Sigmoid colon (tissue), 7 donors: ENCODE results near the gene INAFM2. TPM values are rescaled to one million over a fixed set of nuclear protein-coding genes. Genes with fewer than 3 reads are reported as not detected.
A peak's percentile ranks its signal among the peaks of the same experiment; 100 is the strongest.

Source experiments
- DNase-seq: peaks from one replicate; pipeline ENCODE4 v3.0.0-alpha.2; 2019
- H3K27ac ChIP-seq, 4 donors: fragments of 200-600 bp; sonication (generic); one replicate each; pipeline ENCODE4 v1.5.1; 2016 to 2019; ENCODE audit warnings: mild to moderate bottlenecking in 1 of 4
- H3K27me3 ChIP-seq, 3 donors: fragments of 200-600 bp; sonication (generic); one replicate each; pipeline ENCODE4 v1.5.1; 2019; ENCODE audit warnings: mild to moderate bottlenecking in 1 of 3
- H3K36me3 ChIP-seq, 4 donors: fragments of 200-600 bp; sonication (generic); one replicate each; pipeline ENCODE4 v1.5.1; 2016 to 2019
- H3K4me1 ChIP-seq, 4 donors: fragments of 200-600 bp; sonication (generic); one replicate each; pipeline ENCODE4 v1.5.1; 2017 to 2019
- H3K4me3 ChIP-seq, 4 donors: fragments of 200-600 bp; sonication (generic); one replicate each; pipeline ENCODE4 v1.5.1; 2017 to 2019; ENCODE audit warnings: mild to moderate bottlenecking in 2 of 4, moderate library complexity in 1 of 4
- H3K9me3 ChIP-seq, 4 donors: fragments of 200-600 bp in 3 of 4; sonication (generic) in 3 of 4; one replicate each; pipeline versions ENCODE4 v1.5.1 to v1.6.1; 2013 to 2019
- EP300 ChIP-seq, 4 donors: sonication (generic); formaldehyde crosslinking; IDR thresholded peaks; one replicate each; pipeline ENCODE4 v1.6.1; 2017; ENCODE audit warnings: antibody characterized with exemption in 4 of 4
- POLR2A ChIP-seq, 2 donors: fragments of 450-650 bp; IDR thresholded peaks; one replicate each; pipeline ENCODE4 v1.6.1; 2016; ENCODE audit warnings: antibody characterized with exemption in 2 of 2, mild to moderate bottlenecking in 2 of 2, moderate library complexity in 2 of 2
- POLR2AphosphoS5 ChIP-seq, 4 donors: sonication (generic); formaldehyde crosslinking; IDR thresholded peaks; one replicate each; pipeline ENCODE4 v1.6.1; 2017; ENCODE audit warnings: antibody characterized with exemption in 4 of 4
- WGBS, 2 donors: extraction: QIAGEN DNeasy Blood & Tissue Kit; methylation state at CpG; one replicate each; pipeline ENCODE4 v1.1.7; 2013; 5-methylcytosine and 5-hydroxymethylcytosine counted together
- intact Hi-C: fragments of 100-400 bp; cut with DNase I; formaldehyde crosslinking; loops from one replicate; pipeline ENCODE4 v1.15.1; 2023
- polyA plus RNA-seq, 3 donors: library from polyadenylated mRNA; stranded (reverse); fragments of 200-250 nt; gene quantifications; one replicate each; pipeline ENCODE4 v1.2.3, GENCODE V29; 2013
- total RNA-seq, 4 donors: library from RNA; depleted of rRNA; stranded (reverse); fragments of >200 nt; gene quantifications; one replicate each; pipeline ENCODE4 v1.1.0, GENCODE V29; 2016
- TF ChIP-seq, protein P1 (sequence below), 4 experiments: fragments of 450-650 bp in 3 of 4; fragments of 200-600 bp in 1 of 4; IDR thresholded peaks; one replicate each; pipeline ENCODE4 v1.5.1; 2016 to 2019; ENCODE audit warnings: antibody characterized with exemption in 4 of 4, mild to moderate bottlenecking in 3 of 4, moderate library complexity in 2 of 4
- donor health status: healthy with polysubstance abuse.
- donor health status: Bipolar disorder and iron deficiency.
- donor health status: healthy.

INAFM2 gene
- total and polyA plus RNA-seq, 7 donors, result 6.6 to 63.1 (median 41.0) TPM

DNA sequence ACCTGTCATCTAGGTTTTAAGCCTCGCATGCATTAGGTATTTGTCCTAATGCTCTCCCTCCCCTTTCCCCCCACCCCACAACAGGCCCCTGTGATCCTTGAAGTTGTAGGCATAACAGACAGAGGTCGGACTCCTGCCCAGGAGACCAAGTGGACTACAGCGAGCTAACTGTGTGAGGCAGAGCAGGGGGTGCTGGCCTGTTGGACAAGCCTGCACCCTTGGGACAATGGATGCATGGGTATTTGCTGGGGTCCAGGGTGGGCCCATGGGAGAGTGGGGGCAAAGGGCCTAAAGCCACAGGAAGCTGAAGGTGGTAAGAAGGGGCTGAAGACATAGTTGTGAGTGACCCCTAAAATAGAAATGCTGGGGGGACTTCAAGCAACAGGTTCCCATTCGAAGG is 18.2 kb upstream of the INAFM2 start:
- TF ChIP-seq, protein P1, sequence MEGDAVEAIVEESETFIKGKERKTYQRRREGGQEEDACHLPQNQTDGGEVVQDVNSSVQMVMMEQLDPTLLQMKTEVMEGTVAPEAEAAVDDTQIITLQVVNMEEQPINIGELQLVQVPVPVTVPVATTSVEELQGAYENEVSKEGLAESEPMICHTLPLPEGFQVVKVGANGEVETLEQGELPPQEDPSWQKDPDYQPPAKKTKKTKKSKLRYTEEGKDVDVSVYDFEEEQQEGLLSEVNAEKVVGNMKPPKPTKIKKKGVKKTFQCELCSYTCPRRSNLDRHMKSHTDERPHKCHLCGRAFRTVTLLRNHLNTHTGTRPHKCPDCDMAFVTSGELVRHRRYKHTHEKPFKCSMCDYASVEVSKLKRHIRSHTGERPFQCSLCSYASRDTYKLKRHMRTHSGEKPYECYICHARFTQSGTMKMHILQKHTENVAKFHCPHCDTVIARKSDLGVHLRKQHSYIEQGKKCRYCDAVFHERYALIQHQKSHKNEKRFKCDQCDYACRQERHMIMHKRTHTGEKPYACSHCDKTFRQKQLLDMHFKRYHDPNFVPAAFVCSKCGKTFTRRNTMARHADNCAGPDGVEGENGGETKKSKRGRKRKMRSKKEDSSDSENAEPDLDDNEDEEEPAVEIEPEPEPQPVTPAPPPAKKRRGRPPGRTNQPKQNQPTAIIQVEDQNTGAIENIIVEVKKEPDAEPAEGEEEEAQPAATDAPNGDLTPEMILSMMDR (IDR thresholded peaks at IDR 0.05), result no peak
- TF ChIP-seq EP300 (IDR thresholded peaks at IDR 0.05), result no peak
- no peak for TF ChIP-seq POLR2AphosphoS5 (IDR thresholded peaks at IDR 0.05)
- Histone ChIP-seq H3K9me3 (no peaks in the 10 kb centered on the region), H3K4me1 (peaks cover 0 to 12% (median 4%) of the 10 kb centered on the region in 4 donors), H3K36me3 (no peaks in the 10 kb centered on the region), H3K27me3 (no peaks in the 10 kb centered on the region), H3K27ac (no peak overlapping the region), H3K4me3 (no peak overlapping the region)
- WGBS, 2 donors, result 93 to 97% methylated on average over 4 of the region's 4 CpGs
- DNase-seq, result no peak
- intact Hi-C loops, result no loop called here

DNA sequence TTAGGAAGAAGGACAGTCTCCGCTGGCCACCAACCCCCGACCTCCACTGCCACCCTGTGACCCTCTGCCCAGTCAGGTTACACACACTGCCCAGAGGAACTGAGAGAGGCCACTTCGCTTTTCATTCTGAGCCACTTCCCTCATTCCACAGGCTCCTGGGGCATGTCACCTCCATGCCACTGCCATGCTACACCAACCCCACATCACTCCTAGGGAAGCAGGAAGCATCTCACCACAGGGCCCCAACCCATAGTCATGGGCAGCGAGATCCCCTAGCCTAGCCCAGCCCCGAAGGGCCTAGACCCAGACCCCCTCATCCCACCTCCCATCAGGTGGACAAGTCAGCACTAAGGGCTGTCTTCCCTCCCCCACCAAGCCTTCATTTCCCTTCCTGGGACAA is 17.1 kb upstream of the INAFM2 start:
- Histone ChIP-seq H3K4me3 (peak overlapping the region in 2 of 4 donors; percentile 27 to 36), H3K9me3 (no peaks in the 10 kb centered on the region), H3K27ac (no peak overlapping the region), H3K27me3 (no peaks in the 10 kb centered on the region), H3K36me3 (no peaks in the 10 kb centered on the region), H3K4me1 (peaks cover 0 to 12% (median 4%) of the 10 kb centered on the region in 4 donors)
- 69 to 89% methylated on average over 5 of the region's 5 CpGs for WGBS, 2 donors
- intact Hi-C loops, result no loop called here
- peak; percentile 55 for DNase-seq
- TF ChIP-seq POLR2AphosphoS5 (IDR thresholded peaks at IDR 0.05) (no peak), POLR2A (IDR thresholded peaks at IDR 0.05) (no peak), EP300 (IDR thresholded peaks at IDR 0.05) (no peak)
- TF ChIP-seq, protein P1 (IDR thresholded peaks at IDR 0.05), result no peak

DNA sequence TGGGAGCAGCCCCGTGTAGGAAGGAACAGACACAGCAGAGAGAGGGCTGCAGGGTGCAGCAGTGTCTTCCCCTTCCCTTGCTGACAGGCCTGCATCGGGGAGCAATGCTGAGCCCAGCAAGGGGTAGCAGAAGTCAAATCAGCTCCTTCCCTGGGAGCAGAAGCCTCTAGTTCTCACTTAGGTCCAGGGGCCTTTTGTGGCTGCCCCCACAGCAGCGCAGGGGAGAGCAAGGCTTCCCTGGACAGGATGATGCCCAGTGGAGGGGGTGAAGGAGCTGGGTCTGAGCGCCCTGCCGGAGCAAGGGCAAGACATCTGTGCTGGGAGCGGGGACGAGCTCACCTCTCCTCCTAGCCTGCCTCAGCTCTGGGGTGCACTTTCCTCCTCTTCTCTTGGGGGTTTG is 16.6 kb upstream of the INAFM2 start:
- Histone ChIP-seq H3K36me3 (no peaks in the 10 kb centered on the region), H3K4me1 (peaks cover 0 to 12% (median 4%) of the 10 kb centered on the region in 4 donors), H3K9me3 (no peaks in the 10 kb centered on the region), H3K27ac (no peak overlapping the region), H3K4me3 (peak overlapping the region in 3 of 4 donors; percentile 7 to 36 (median 27)), H3K27me3 (no peaks in the 10 kb centered on the region)
- TF ChIP-seq POLR2A (IDR thresholded peaks at IDR 0.05) (no peak), EP300 (IDR thresholded peaks at IDR 0.05) (no peak), POLR2AphosphoS5 (IDR thresholded peaks at IDR 0.05) (no peak)
- TF ChIP-seq, protein P1 (IDR thresholded peaks at IDR 0.05), result no peak
- no peak for DNase-seq
- intact Hi-C loops, result no loop called here
- 49 to 79% methylated on average over 7 of the region's 7 CpGs for WGBS, 2 donors

DNA sequence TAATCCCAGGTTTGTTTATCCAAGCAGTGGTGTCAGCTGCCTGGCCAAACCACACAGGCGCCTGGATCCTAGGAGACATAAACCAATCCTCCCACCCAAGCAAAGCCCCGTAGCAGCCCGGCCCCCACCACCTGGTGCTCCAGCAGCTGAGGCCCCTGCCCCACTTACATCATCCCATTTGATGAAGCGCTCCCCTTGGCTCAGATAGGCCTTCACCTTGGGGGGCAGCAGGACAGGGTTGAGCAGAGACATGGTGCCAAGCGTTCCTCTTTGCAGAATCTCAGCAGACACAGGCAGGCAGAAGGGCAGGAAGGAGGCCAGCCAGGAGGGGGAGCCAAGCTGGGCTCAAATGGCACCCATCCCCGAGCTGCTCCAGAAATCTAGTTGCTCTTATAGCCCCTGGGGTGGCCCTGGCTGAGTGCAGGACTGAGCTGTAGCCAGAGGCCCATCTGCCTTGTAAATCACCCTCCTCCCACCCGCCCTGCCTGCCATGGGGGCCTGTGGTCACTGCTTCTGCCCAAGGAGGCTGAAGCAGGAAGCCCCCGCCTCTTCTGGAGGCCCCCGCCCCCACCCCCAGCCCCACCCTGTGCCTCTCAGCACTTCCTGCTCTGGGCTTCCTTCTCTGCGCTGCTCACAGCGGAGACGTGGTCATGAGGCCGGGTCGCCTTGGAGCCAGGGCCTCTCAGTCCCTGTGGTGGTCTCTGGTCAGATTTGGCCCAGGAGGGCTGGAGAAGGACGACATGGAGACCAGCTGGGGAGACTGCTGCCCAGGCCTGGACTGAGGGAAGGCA is 15.9 kb upstream of the INAFM2 start, which contains the start of gene PLCB2:
PLCB2 (minus strand) TSS at position 515 of the 791 bp plus-strand sequence; CDS start at position 252, 263 bp downstream.
- Histone ChIP-seq H3K27ac (peak within 1 kb of the TSS; percentile 14 to 57 (median 48)), H3K27me3 (no peaks in the 10 kb centered on the region), H3K4me3 (peak within 1 kb of the TSS in 3 of 4 donors; percentile 7 to 36 (median 27)), H3K4me1 (peaks cover 0 to 12% (median 4%) of the 10 kb centered on the region in 4 donors), H3K9me3 (no peaks in the 10 kb centered on the region), H3K36me3 (no peaks in the 10 kb centered on the region)
- 25 to 43% methylated on average over 15 of the region's 15 CpGs for WGBS, 2 donors
- TF ChIP-seq POLR2AphosphoS5 (IDR thresholded peaks at IDR 0.05), result peak in 2 of 4 donors; percentile 22 to 24
- no peak for TF ChIP-seq POLR2A (IDR thresholded peaks at IDR 0.05)
- intact Hi-C loops, result no loop called here
- peak; percentile 69 for DNase-seq

DNA sequence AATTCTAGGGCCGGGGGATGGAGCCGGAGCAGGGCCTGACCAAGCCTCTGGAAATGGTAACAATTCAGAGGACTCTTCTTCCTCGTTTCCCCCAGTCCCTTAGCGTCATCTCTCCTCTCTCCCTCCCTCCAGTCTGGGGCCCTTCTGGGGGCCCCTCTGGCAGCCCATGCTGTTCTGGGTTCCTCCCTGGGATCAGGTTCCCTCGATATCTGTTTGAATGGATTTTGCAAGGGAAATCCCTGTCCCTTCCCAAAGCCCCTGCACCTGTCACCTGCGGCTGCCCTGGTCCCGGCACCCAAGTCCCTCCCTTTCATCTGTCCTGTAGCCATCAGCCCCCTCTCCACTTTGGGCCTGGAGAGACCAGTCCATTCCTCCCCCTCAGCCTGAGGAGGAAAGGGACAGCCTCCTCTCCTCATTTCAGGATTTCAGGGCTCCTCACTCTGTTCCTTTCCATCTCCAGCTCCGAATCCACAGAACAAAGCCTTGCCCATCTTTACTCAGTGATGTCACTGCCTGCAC is 14.1 kb upstream of the INAFM2 start:
- Histone ChIP-seq H3K4me1 (peaks cover 0 to 12% (median 4%) of the 10 kb centered on the region in 4 donors), H3K27me3 (no peaks in the 10 kb centered on the region), H3K36me3 (no peaks in the 10 kb centered on the region), H3K27ac (no peak overlapping the region), H3K4me3 (no peak overlapping the region), H3K9me3 (no peaks in the 10 kb centered on the region)
- intact Hi-C loops, result no loop called here
- 83 to 85% methylated on average over 8 of the region's 8 CpGs for WGBS, 2 donors
- TF ChIP-seq EP300 (IDR thresholded peaks at IDR 0.05) (no peak), POLR2A (IDR thresholded peaks at IDR 0.05) (no peak), POLR2AphosphoS5 (IDR thresholded peaks at IDR 0.05) (no peak)
- TF ChIP-seq, protein P1 (IDR thresholded peaks at IDR 0.05), result no peak
- no peak for DNase-seq
